Heart left ventricle (tissue), 16 donors: ENCODE results near the gene C3. TPM values are rescaled to one million over a fixed set of nuclear protein-coding genes. Genes with fewer than 3 reads are reported as not detected.

Experiments used
- ATAC-seq, 4 donors: fragments of 200-7000 bp; cut with Tn5 transposase; one replicate each; pipeline ENCODE4 v1.9.1; 2020 to 2022; ENCODE audit warnings: moderate library complexity in 4 of 4, mild to moderate bottlenecking in 3 of 4, moderate number of reproducible peaks in 1 of 4
- DNase-seq, 5 donors: peaks; one replicate each; pipeline ENCODE4 v3.0.0-alpha.2; 2020
- H3K27ac ChIP-seq, 12 donors: fragments of 200-600 bp; sonication (generic) in 4 of 12; one replicate each; pipeline versions ENCODE4 v1.5.0 to v1.8.0; 2016 to 2022; ENCODE audit warnings: mild to moderate bottlenecking in 2 of 12
- H3K27me3 ChIP-seq, 9 donors: fragments of 200-600 bp; sonication (generic) in 2 of 9; one replicate each; pipeline versions ENCODE4 v1.5.1 to v1.8.0; 2016 to 2022; ENCODE audit warnings: mild to moderate bottlenecking in 3 of 9
- H3K36me3 ChIP-seq, 9 donors: fragments of 200-600 bp; sonication (generic) in 2 of 9; one replicate each; pipeline versions ENCODE4 v1.5.0 to v1.8.0; 2018 to 2022; ENCODE audit warnings: mild to moderate bottlenecking in 2 of 9
- H3K4me1 ChIP-seq, 12 donors: fragments of 200-600 bp; sonication (generic) in 4 of 12; one replicate each; pipeline versions ENCODE4 v1.5.0 to v1.8.0; 2016 to 2022; ENCODE audit warnings: mild to moderate bottlenecking in 3 of 12
- H3K4me3 ChIP-seq, 12 donors: fragments of 200-600 bp; sonication (generic) in 4 of 12; one replicate each; pipeline versions ENCODE4 v1.5.0 to v1.8.0; 2017 to 2022; ENCODE audit warnings: mild to moderate bottlenecking in 9 of 12, moderate library complexity in 4 of 12
- H3K9me3 ChIP-seq, 12 donors: fragments of 200-600 bp; sonication (generic) in 4 of 12; one replicate each; pipeline versions ENCODE4 v1.5.0 to v1.8.0; 2016 to 2022; ENCODE audit warnings: mild to moderate bottlenecking in 1 of 12
- CTCF ChIP-seq, 12 donors: fragments of 200-600 bp; sonication (generic) in 4 of 12; IDR thresholded peaks; one replicate each; pipeline versions ENCODE4 v1.5.0 to v1.8.0; 2018 to 2022; ENCODE audit warnings: antibody characterized with exemption in 12 of 12, mild to moderate bottlenecking in 5 of 12
- POLR2A ChIP-seq, 2 donors: fragments of 450-650 bp; IDR thresholded peaks; one replicate each; pipeline ENCODE4 v1.6.1; 2017; ENCODE audit warnings: antibody characterized with exemption in 2 of 2, mild to moderate bottlenecking in 2 of 2, moderate library complexity in 2 of 2
- WGBS, 4 donors: extraction: QIAGEN DNeasy Blood & Tissue Kit in 2 of 4; methylation state at CpG; one replicate each; pipeline versions ENCODE4 v1.1.5 to v1.1.7; 2013 to 2018; 5-methylcytosine and 5-hydroxymethylcytosine counted together
- intact Hi-C, 10 donors: fragments of 100-400 bp; cut with DNase I; formaldehyde crosslinking; loops; one replicate each; pipeline versions ENCODE4 v1.11.1 to v1.14.2; 2022
- polyA plus RNA-seq, 2 donors: library from polyadenylated mRNA; stranded (reverse); fragments of 200-250 nt; gene quantifications; one replicate each; pipeline ENCODE4 v1.2.3, GENCODE V29; 2013
- total RNA-seq, 9 donors: library from RNA; depleted of rRNA in 2 of 9; stranded (reverse); fragments of >200 nt in 2 of 9; fragmentation: NEBNext Ultra II Directional in 3 of 9; extraction: Animal tissue kit (Norgen Biotek cat#: 25700) in 3 of 9; gene quantifications; one replicate each; pipeline versions ENCODE4 v1.1.0 to v1.2.4, GENCODE V29; 2016 to 2023
- donor health status: ischemic (EF 13 %, LVEDD 7.1; RV severe dilation, severe dysfunction).
- donor health status: healthy with polysubstance abuse.
- donor health status: DM: no; HTN: yes; CAD: no.
- donor health status: DM: no; HTN: no; CAD: no.
- donor health status: ischemic (EF 25% LVEDD 6.9; RV normal size, moderate dysfunction).
- donor health status: ischemic (EF 25% LVEDD 5.7; RV mildly dilated, moderate dysfunction).
- donor health status: healthy.
- donor health status: DM: yes; HTN: yes; CAD: no.
- donor health status: ischemic (EF 35%, LVEDD 5.7; RV mildly dilated, moderate dysfunction).
- donor health status: nonischemic (EF 11% LVEDD 7.7; RV severe dilation, severe dysfunction).
- donor health status: DM: yes; HTN: yes; CAD: no.
- donor health status: PGD.
- donor health status: ischemic (EF 29% LVEDD 5.4; RV normal size, mild dysfunction).
- donor health status: nonischemic (EF 23%, LVEDD 6.1; RV moderate dilation, normal function).

The C3 gene
- total and polyA plus RNA-seq, 11 donors, result 31.7 to 1,888 (median 81.0) TPM

GRCh38 chr19:6717036-6717435 is 3.4 kb downstream of the C3 start:
- ATAC-seq (no peak), DNase-seq (peak in 1 of 5 donors; percentile 16)
- Histone ChIP-seq H3K27ac (no peak overlapping the region), H3K36me3 (no peaks in the 10 kb centered on the region), H3K9me3 (no peaks in the 10 kb centered on the region), H3K4me1 (peaks cover 0 to 14% (median 0%) of the 10 kb centered on the region in 12 donors), H3K27me3 (peaks cover 0 to 24% (median 0%) of the 10 kb centered on the region in 9 donors), H3K4me3 (no peak overlapping the region)
- WGBS, 4 donors, result 63 to 74% (median 69%) methylated on average over 10 of the region's 10 CpGs
- intact Hi-C loops, result no loop called here
- no peak for TF ChIP-seq POLR2A (IDR thresholded peaks at IDR 0.05)
- no peak for TF ChIP-seq CTCF (IDR thresholded peaks at IDR 0.05)

GRCh38 chr19:6716610-6716970 is 3.9 kb downstream of the C3 start:
- TF ChIP-seq CTCF (IDR thresholded peaks at IDR 0.05) (no peak), POLR2A (IDR thresholded peaks at IDR 0.05) (no peak)
- H3K36me3 ChIP-seq, result peaks cover 0 to 2% (median 0%) of the 10 kb centered on the region in 9 donors
- no peaks in the 10 kb centered on the region for H3K9me3 ChIP-seq
- no peak overlapping the region for H3K27ac ChIP-seq
- intact Hi-C loops, result no loop called here
- WGBS, 4 donors, result 56 to 65% (median 59%) methylated on average over 6 of the region's 6 CpGs
- DNase-seq (no peak), ATAC-seq (no peak)
- H3K27me3 ChIP-seq, result peaks cover 0 to 29% (median 0%) of the 10 kb centered on the region in 9 donors
- H3K4me3 ChIP-seq, result no peak overlapping the region
- peaks cover 0 to 14% (median 0%) of the 10 kb centered on the region in 12 donors for H3K4me1 ChIP-seq

- 80 to 90% (median 88%) methylated on average over 11 of the region's 11 CpGs for WGBS, 4 donors
- Histone ChIP-seq H3K4me1 (no peaks in the 10 kb centered on the region), H3K27ac (no peak overlapping the region), H3K9me3 (no peaks in the 10 kb centered on the region), H3K4me3 (no peak overlapping the region), H3K36me3 (peaks cover 0 to 4% (median 0%) of the 10 kb centered on the region in 9 donors), H3K27me3 (peaks cover 0 to 41% (median 10%) of the 10 kb centered on the region in 9 donors)
- ATAC-seq (no peak), DNase-seq (peak in 1 of 5 donors; percentile 1)
- TF ChIP-seq POLR2A (IDR thresholded peaks at IDR 0.05) (no peak), CTCF (IDR thresholded peaks at IDR 0.05) (no peak)
- intact Hi-C loops, result no loop called here
Observed at GRCh38 chr19:6714749-6715555, 5.5 kb downstream of the C3 start.

- Histone ChIP-seq H3K4me3 (no peak overlapping the region), H3K4me1 (no peaks in the 10 kb centered on the region), H3K27ac (no peak overlapping the region), H3K9me3 (no peaks in the 10 kb centered on the region), H3K36me3 (peaks cover 0 to 4% (median 0%) of the 10 kb centered on the region in 9 donors), H3K27me3 (peaks cover 0 to 48% (median 15%) of the 10 kb centered on the region in 9 donors)
- ATAC-seq, result no peak
- intact Hi-C loops, result no loop called here
- TF ChIP-seq POLR2A (IDR thresholded peaks at IDR 0.05) (no peak), CTCF (IDR thresholded peaks at IDR 0.05) (no peak)
- 63 to 72% (median 67%) methylated on average over 17 to 24 of the region's 24 CpGs for WGBS, 4 donors
- peak in 2 of 5 donors; percentile 7 to 26 for DNase-seq
Observed at GRCh38 chr19:6713773-6714692, 6.4 kb downstream of the C3 start.
